RWPE2 (cell line): ENCODE data around the gene SLC19A1.

ENCODE experiments used
- ATAC-seq: fragments of 200-7000 bp; cut with Tn5 transposase; 3 replicates; pipeline ENCODE4 v1.9.1; 2021; ENCODE audit warnings: low read depth
- DNase-seq: peaks from one replicate; pipeline ENCODE4 v3.0.0-alpha.2; 2020; ENCODE audit warnings: low spot score
- H3K27ac ChIP-seq: fragments of 450-650 bp; 2 replicates; pipeline ENCODE4 v1.5.1; 2017; ENCODE audit warnings: mild to moderate bottlenecking; ENCODE audit not compliant: poor library complexity, severe bottlenecking
- H3K27me3 ChIP-seq: fragments of 250-450 bp; sonication (Bioruptor Pico); 2 replicates; pipeline ENCODE4 v1.5.1; 2021; ENCODE audit warnings: mild to moderate bottlenecking, moderate library complexity; ENCODE audit not compliant: insufficient read depth, poor library complexity, severe bottlenecking
- H3K36me3 ChIP-seq: fragments of 250-450 bp; sonication (Bioruptor Pico); 2 replicates; pipeline ENCODE4 v1.5.1; 2020; ENCODE audit warnings: low read depth, mild to moderate bottlenecking, moderate library complexity
- H3K4me1 ChIP-seq: fragments of 250-450 bp; sonication (Bioruptor Pico); 2 replicates; pipeline ENCODE4 v1.5.1; 2021; ENCODE audit warnings: mild to moderate bottlenecking, moderate library complexity; ENCODE audit not compliant: insufficient read depth, poor library complexity, severe bottlenecking
- H3K4me3 ChIP-seq: fragments of 250-450 bp; sonication (Bioruptor Pico); 2 replicates; pipeline ENCODE4 v1.5.1; 2021; ENCODE audit warnings: mild to moderate bottlenecking, moderate library complexity; ENCODE audit not compliant: severe bottlenecking
- H3K9me3 ChIP-seq: fragments of 250-450 bp; sonication (Bioruptor Pico); 2 replicates; pipeline ENCODE4 v1.5.1; 2021; ENCODE audit warnings: mild to moderate bottlenecking, moderate library complexity; ENCODE audit not compliant: severe bottlenecking
- CTCF ChIP-seq: fragments of 450-650 bp; IDR thresholded peaks from one replicate; pipeline ENCODE4 v1.5.1; 2017; ENCODE audit warnings: mild to moderate bottlenecking, moderate library complexity; ENCODE audit not compliant: poor library complexity, severe bottlenecking

The SLC19A1 gene

DNA sequence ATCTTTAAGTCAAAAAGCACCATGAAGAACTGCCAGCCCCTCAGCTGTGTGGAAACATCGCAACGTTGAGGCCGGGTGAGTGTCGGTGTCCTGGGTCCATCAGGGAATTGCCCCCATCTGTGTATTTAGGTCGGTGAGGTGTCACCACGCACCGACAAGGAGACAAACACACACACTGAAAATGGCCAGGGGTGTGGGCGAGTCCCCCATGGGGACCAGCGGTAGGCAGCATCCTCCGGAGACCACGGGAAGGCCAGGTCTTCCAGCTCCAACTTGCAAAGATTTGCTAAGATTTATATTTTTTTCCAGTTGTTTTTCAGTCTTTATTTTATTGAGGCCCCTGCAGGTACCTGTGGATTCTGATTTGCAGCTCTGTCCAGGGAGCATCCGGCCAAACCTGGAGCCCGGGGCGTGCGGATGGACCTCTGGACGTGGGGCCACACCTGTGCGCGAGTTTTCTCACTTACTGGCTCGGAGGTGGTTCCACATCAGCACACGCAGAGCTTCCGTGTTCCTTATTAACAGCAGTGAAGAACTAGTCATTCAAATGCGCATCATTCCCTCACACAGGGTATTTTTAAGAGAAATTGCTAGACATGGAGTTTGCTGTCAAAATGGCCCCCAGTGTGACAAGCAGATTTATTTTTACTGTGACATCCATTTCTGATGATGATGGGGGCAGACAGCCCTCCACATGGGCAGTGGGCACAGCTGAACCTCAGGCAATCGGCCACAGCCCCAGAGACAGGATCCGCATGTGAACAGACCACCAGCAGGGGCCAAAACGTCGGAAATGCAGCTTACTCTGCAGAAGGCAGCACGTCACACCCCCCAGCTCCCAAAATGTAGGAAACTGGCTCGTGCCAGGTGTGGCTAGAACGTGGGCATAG, 17.2 kb upstream of the SLC19A1 start:
- no peak for ATAC-seq
- H3K4me3 ChIP-seq: no peak overlapping the region

DNA sequence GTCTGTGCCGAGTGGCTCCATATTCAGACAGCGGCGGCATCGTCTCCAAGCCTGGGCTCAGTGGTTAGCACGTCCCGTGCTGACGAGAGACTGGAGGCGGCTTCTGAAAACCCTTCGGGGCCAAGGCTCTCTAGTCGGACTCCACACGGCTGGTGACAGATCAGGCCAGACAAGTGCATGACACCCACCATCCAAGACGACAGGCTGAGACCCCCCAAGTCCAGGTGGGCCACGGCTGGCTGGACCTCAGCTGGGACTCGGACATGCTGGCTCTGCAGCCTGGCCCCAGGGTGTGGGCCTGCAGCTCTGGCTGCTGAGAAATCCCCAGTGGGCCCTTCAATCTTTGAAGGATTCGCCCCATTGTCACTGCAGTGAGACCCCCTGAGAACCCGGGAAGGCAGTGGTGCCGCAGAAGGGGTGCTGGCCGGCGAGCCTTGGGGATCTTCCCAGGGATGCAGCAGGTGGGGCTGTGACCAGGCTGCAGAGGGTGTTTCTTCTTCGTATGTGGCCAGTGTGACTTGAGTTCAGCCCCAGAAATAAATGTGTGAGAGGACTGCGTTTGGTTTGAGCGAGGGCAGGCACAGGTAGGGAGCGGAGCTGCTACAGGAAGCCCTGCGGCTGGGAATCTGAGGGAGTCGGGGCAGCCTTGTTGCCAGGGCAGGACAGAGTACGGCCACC, 15.9 kb upstream of the SLC19A1 start:
- TF ChIP-seq CTCF: no peak
- Histone ChIP-seq H3K4me1 (no peaks in the 10 kb centered on the region), H3K9me3 (no peaks in the 10 kb centered on the region), H3K4me3 (no peak overlapping the region), H3K27me3 (peaks cover 2% of the 10 kb centered on the region), H3K27ac (no peak overlapping the region), H3K36me3 (no peaks in the 10 kb centered on the region)
- DNase-seq (no peak), ATAC-seq (no peak)

More for the DNA sequence above, 17.2 kb upstream of the SLC19A1 start:
- peaks cover 11% of the 10 kb centered on the region for H3K27me3 ChIP-seq
- H3K27ac ChIP-seq: no peak overlapping the region
- no peaks in the 10 kb centered on the region for H3K4me1 ChIP-seq
- no peak for TF ChIP-seq CTCF
- no peak for DNase-seq
- no peaks in the 10 kb centered on the region for H3K36me3 ChIP-seq
- no peaks in the 10 kb centered on the region for H3K9me3 ChIP-seq

DNA sequence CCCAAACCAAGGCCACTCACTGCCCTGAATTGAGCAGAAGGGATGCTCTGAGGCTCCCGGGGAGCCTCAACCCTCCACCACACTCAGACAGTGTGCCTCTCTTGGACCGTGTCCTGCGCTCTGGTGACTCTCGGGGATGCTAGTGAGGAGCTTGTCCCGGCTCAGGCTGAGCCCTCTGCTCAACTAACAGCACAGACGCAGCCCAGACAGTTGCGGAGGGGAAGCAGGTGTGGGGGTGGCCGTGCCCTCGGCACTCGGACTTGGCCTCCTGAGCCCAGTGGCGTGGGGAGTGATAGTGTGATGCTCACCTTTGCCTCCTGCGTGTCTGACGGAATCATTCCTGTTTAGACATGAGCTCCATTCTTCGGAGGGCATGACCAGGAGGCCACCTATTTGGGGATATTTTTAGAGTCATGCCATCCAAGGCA, 15.4 kb upstream of the SLC19A1 start:
- ATAC-seq (no peak), DNase-seq (no peak)
- no peaks in the 10 kb centered on the region for H3K27me3 ChIP-seq
- no peak for TF ChIP-seq CTCF
- H3K36me3 ChIP-seq: no peaks in the 10 kb centered on the region
- no peaks in the 10 kb centered on the region for H3K9me3 ChIP-seq
- no peaks in the 10 kb centered on the region for H3K4me1 ChIP-seq
- no peak overlapping the region for H3K27ac ChIP-seq
- no peak overlapping the region for H3K4me3 ChIP-seq

DNA sequence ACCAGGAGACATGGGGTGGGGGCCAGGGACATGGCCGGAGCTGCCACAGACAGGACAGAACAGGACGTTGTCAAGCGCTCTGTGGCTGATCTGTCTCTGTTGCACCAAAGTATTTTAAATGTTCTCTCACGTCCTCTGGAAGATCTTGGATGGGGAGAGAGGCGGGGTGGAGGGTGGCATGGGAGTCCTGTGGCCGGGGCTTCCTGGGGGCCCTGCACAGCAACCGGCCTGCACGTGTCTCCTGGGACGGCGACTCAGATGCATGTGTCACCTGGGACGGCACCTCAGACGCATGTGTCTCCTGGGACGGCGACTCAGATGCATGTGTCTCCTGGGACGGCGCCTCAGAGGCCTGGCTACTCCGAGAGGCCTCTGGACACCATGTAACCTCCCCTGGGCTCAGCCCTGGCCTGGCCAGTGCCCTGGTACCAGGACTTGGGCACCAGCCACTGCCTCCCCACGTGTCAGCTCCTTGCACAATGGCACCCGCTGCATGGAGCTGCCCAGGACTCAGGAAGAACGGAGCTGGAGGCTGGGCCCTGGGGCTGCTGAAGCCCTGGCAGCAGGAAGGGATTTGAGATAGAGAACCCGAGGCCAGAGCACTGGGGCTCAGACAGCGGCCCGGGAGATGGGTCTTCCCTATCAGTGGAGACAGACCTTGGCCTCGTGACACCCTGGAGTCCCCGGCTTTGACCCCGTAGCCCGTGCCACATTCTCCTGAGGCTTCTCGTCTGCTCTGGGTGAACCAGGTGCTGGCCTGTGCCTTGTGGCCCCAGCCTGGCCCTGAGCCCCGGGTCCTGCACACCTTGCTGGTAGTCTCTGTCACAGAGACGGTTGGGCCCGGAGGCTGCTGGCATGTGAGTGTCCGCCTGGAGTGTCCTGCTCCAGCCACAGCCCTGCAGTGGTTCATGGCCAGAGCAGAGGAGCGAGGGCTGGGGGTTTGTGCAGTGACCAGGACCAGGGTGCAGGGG, 14.7 kb upstream of the SLC19A1 start:
- H3K9me3 ChIP-seq: no peaks in the 10 kb centered on the region
- H3K27ac ChIP-seq: no peak overlapping the region
- no peaks in the 10 kb centered on the region for H3K27me3 ChIP-seq
- H3K36me3 ChIP-seq: no peaks in the 10 kb centered on the region
- H3K4me1 ChIP-seq: no peaks in the 10 kb centered on the region
- TF ChIP-seq CTCF: no peak
- no peak overlapping the region for H3K4me3 ChIP-seq
- ATAC-seq: no peak
- peak; percentile 66 for DNase-seq
